ENCODE measurements around the gene LINC01488.

Gene LINC01488

GRCh38 chr11:69515271-69516245 is 34.1 kb downstream of the LINC01488 start:
- no peak for TF ChIP-seq CTCF (IDR thresholded peaks at IDR 0.05; ENCODE audit: insufficient read depth, low read depth, low read length, missing control alignments)
- H3K4me3 ChIP-seq (ENCODE audit: low read depth, low read length): no peak overlapping the region
- no peak for DNase-seq (ENCODE audit: low read depth)

- no peak for DNase-seq (ENCODE audit: low read depth)
- H3K4me3 ChIP-seq (ENCODE audit: low read depth, low read length): no peak overlapping the region
- TF ChIP-seq CTCF (IDR thresholded peaks at IDR 0.05; ENCODE audit: insufficient read depth, low read depth, low read length, missing control alignments): no peak
Observed at GRCh38 chr11:69516526-69516925, 35.1 kb downstream of the LINC01488 start.

- DNase-seq (ENCODE audit: low read depth): no peak
- no peak for TF ChIP-seq CTCF (IDR thresholded peaks at IDR 0.05; ENCODE audit: insufficient read depth, low read depth, low read length, missing control alignments)
- H3K4me3 ChIP-seq (ENCODE audit: low read depth, low read length): no peak overlapping the region
Observed at GRCh38 chr11:69518081-69518950, 36.9 kb downstream of the LINC01488 start.

- no peak for TF ChIP-seq CTCF (IDR thresholded peaks at IDR 0.05; ENCODE audit: insufficient read depth, low read depth, low read length, missing control alignments)
- no peak for DNase-seq (ENCODE audit: low read depth)
- no peak overlapping the region for H3K4me3 ChIP-seq (ENCODE audit: low read depth, low read length)
Observed at GRCh38 chr11:69520186-69520916, 38.9 kb downstream of the LINC01488 start.

- no peak for TF ChIP-seq CTCF (IDR thresholded peaks at IDR 0.05; ENCODE audit: insufficient read depth, low read depth, low read length, missing control alignments)
- no peak overlapping the region for H3K4me3 ChIP-seq (ENCODE audit: low read depth, low read length)
- no peak for DNase-seq (ENCODE audit: low read depth)
Observed at GRCh38 chr11:69521457-69521856, 40.0 kb downstream of the LINC01488 start.

- DNase-seq (ENCODE audit: low read depth): no peak
- no peak for TF ChIP-seq CTCF (IDR thresholded peaks at IDR 0.05; ENCODE audit: insufficient read depth, low read depth, low read length, missing control alignments)
- no peak overlapping the region for H3K4me3 ChIP-seq (ENCODE audit: low read depth, low read length)
Observed at GRCh38 chr11:69523453-69523852, 42.0 kb downstream of the LINC01488 start.

Data from GM12865 (cell line).